HCT116 (cell line): ENCODE results near the gene RPL10.

ENCODE experiments used
- CEBPB ChIP-seq: IDR thresholded peaks from 2 replicates; pipeline ENCODE4 v1.6.1; 2012; ENCODE audit warnings: low read depth
- EZH2 ChIP-seq: fragments of 200-600 bp; sonication (generic); IDR thresholded peaks from 2 replicates; pipeline ENCODE4 v1.6.1; 2017; ENCODE audit warnings: antibody characterized with exemption, mixed run types
- EZH2phosphoT487 ChIP-seq: fragments of 200-600 bp; IDR thresholded peaks from 2 replicates; pipeline ENCODE4 v1.6.1; 2018; ENCODE audit warnings: antibody characterized with exemption, borderline replicate concordance
- POLR2A ChIP-seq: IDR thresholded peaks from 2 replicates; pipeline ENCODE4 v1.7.0; 2011; ENCODE audit warnings: borderline replicate concordance; ENCODE audit not compliant: insufficient read depth, insufficient read length; ENCODE audit errors: extremely low read depth
- POLR2AphosphoS5 ChIP-seq: IDR thresholded peaks from 2 replicates; pipeline ENCODE4 v1.6.1; 2011; ENCODE audit warnings: mild to moderate bottlenecking, low read depth, low read length, moderate library complexity
- RAD21 ChIP-seq: IDR thresholded peaks from 2 replicates; pipeline ENCODE4 v1.6.1; 2012; ENCODE audit warnings: low read depth, mild to moderate bottlenecking
- SIN3A ChIP-seq: IDR thresholded peaks from 2 replicates; pipeline ENCODE4 v1.6.1; 2012; ENCODE audit warnings: low read depth
- SP1 ChIP-seq: IDR thresholded peaks from 2 replicates; pipeline ENCODE4 v1.6.1; 2012; ENCODE audit warnings: low read depth
- ZNF274 ChIP-seq: fragments of 200-500 bp; sonication (Bioruptor generic); IDR thresholded peaks from 2 replicates; pipeline ENCODE4 v1.6.1; 2014; ENCODE audit warnings: mild to moderate bottlenecking, low read depth, low read length, inconsistent platforms
- TF ChIP-seq, protein P1 (sequence below), 3 experiments: fragments of 200-600 bp in 1 of 3; sonication (generic) in 1 of 3; IDR thresholded peaks in 2 of 3; conservative IDR thresholded peaks in 1 of 3; 2 replicates each; pipeline ENCODE4 v1.5.1; 2012 to 2017; ENCODE audit warnings: low read depth in 2 of 3, low read length in 2 of 3, antibody characterized with exemption in 1 of 3, borderline replicate concordance in 1 of 3, control low read depth in 1 of 3, mild to moderate bottlenecking in 1 of 3, mixed read lengths in 1 of 3, mixed run types in 1 of 3, moderate library complexity in 1 of 3; ENCODE audit not compliant: insufficient read depth in 1 of 3

DNA sequence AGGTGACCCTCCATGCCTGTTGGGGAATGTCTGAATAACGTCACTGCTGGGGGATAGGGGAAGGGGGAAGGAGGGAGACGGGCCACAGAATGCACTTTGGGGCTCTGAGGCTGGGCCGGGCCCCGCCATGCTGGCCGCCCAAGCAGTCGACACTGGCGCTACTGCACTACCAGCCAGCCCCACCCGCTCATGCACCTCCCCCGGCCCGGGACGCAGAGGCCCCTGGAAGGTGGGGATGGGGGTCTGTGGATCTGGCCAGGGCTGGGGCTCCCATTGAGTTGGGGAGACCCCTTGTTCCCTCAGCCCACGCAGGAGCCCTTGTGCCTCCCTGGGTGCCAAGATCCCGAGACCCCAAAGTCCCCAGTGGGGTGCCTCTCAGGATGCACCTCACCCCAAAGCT, 41.6 kb upstream of the RPL10 start:
- TF ChIP-seq, protein P1, sequence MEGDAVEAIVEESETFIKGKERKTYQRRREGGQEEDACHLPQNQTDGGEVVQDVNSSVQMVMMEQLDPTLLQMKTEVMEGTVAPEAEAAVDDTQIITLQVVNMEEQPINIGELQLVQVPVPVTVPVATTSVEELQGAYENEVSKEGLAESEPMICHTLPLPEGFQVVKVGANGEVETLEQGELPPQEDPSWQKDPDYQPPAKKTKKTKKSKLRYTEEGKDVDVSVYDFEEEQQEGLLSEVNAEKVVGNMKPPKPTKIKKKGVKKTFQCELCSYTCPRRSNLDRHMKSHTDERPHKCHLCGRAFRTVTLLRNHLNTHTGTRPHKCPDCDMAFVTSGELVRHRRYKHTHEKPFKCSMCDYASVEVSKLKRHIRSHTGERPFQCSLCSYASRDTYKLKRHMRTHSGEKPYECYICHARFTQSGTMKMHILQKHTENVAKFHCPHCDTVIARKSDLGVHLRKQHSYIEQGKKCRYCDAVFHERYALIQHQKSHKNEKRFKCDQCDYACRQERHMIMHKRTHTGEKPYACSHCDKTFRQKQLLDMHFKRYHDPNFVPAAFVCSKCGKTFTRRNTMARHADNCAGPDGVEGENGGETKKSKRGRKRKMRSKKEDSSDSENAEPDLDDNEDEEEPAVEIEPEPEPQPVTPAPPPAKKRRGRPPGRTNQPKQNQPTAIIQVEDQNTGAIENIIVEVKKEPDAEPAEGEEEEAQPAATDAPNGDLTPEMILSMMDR (IDR thresholded peaks at IDR 0.05 in 2 of 3, conservative IDR thresholded peaks at IDR 0.05 in 1 of 3; ENCODE audit: borderline replicate concordance in 1 of 3, insufficient read depth in 1 of 3, low read depth in 2 of 3, low read length in 2 of 3): no peak
- TF ChIP-seq SIN3A: no peak
- no peak for TF ChIP-seq POLR2A
- TF ChIP-seq RAD21: no peak
- no peak for TF ChIP-seq ZNF274
- no peak for TF ChIP-seq POLR2AphosphoS5
- no peak for TF ChIP-seq SP1
- no peak for TF ChIP-seq CEBPB
- no peak for TF ChIP-seq EZH2
- no peak for TF ChIP-seq EZH2phosphoT487
